Smooth muscle cell (in vitro differentiated cells): Measurements from ENCODE around the gene MST1. TPM values are rescaled to one million over a fixed set of nuclear protein-coding genes. Genes with fewer than 3 reads are reported as not detected.
A peak's percentile ranks its signal among the peaks of the same experiment; 100 is the strongest.

ENCODE experiments used
- DNase-seq: peaks from one replicate; lab custom pipeline; 2025; ENCODE audit not compliant: unreplicated experiment; lab: John Stamatoyannopoulos, UW
- H2AFZ ChIP-seq: fragments of 200-600 bp; sonication (generic); 2 replicates; pipeline ENCODE4 v1.6.0; 2016; ENCODE audit warnings: antibody characterized with exemption, low read depth, mild to moderate bottlenecking
- H3F3A ChIP-seq: fragments of 200-600 bp; sonication (generic); 2 replicates; pipeline ENCODE4 v1.6.0; 2017; ENCODE audit warnings: antibody characterized with exemption, low read depth
- H3K27ac ChIP-seq: fragments of 200-600 bp; sonication (generic); 2 replicates; pipeline ENCODE4 v1.5.1; 2016; ENCODE audit warnings: low read depth, mild to moderate bottlenecking
- H3K27me3 ChIP-seq: fragments of 200-600 bp; sonication (generic); 2 replicates; pipeline ENCODE4 v1.6.1; 2016; ENCODE audit warnings: low read depth, mild to moderate bottlenecking
- H3K36me3 ChIP-seq: fragments of 200-600 bp; sonication (generic); 2 replicates; pipeline ENCODE4 v1.5.1; 2016; ENCODE audit warnings: low read depth
- H3K4me1 ChIP-seq: fragments of 200-600 bp; sonication (generic); 2 replicates; pipeline ENCODE4 v1.5.1; 2016; ENCODE audit warnings: low read depth
- H3K4me2 ChIP-seq: fragments of 200-600 bp; sonication (generic); 2 replicates; pipeline ENCODE4 v1.6.0; 2016; ENCODE audit warnings: mild to moderate bottlenecking
- H3K4me3 ChIP-seq: fragments of 200-600 bp; sonication (generic); 2 replicates; pipeline ENCODE4 v1.5.1; 2016; ENCODE audit warnings: mild to moderate bottlenecking
- H3K79me2 ChIP-seq: fragments of 200-600 bp; sonication (generic); 2 replicates; pipeline ENCODE4 v1.6.0; 2016; ENCODE audit warnings: low read depth, mild to moderate bottlenecking
- H3K9ac ChIP-seq: fragments of 200-600 bp; sonication (generic); 2 replicates; pipeline ENCODE4 v1.6.0; 2016; ENCODE audit warnings: low read depth
- H3K9me3 ChIP-seq: fragments of 200-600 bp; sonication (generic); replicated peaks from 2 replicates; pipeline ENCODE4 v1.5.1; 2016; ENCODE audit warnings: low read depth
- H4K20me1 ChIP-seq: fragments of 200-600 bp; sonication (generic); 2 replicates; pipeline ENCODE4 v1.6.0; 2016; ENCODE audit warnings: low read depth
- CTCF ChIP-seq: fragments of 200-600 bp; sonication (generic); IDR thresholded peaks from 2 replicates; pipeline ENCODE4 v1.5.1; 2017; ENCODE audit warnings: borderline replicate concordance, mild to moderate bottlenecking, antibody characterized with exemption; ENCODE audit not compliant: insufficient read depth, poor library complexity, severe bottlenecking
- WGBS: methylation state at CpG from one replicate; pipeline ENCODE4 v1.1.7; 2016; ENCODE audit warnings: low lambda C conversion rate; 5-methylcytosine and 5-hydroxymethylcytosine counted together
- polyA plus RNA-seq: library from polyadenylated mRNA; unstranded; fragments of >200 nt; fragmentation: Nextera tagmentation; extraction: Ambion mirVana; gene quantifications from 2 replicates; pipeline ENCODE4 v1.2.1, GENCODE V29; 2016
- total RNA-seq: library from RNA; depleted of rRNA; stranded (reverse); fragments of >200 nt; gene quantifications from 2 replicates; pipeline ENCODE4 v1.2.3, GENCODE V29; 2014

Gene MST1
- total and polyA plus RNA-seq, 2 experiments from 2014 or later: 18.7 to 22.9 TPM

- 35% methylated on average over 7 of the region's 17 CpGs for WGBS
- no peaks in the 10 kb centered on the region for H3K27me3 ChIP-seq
- peak overlapping the region; percentile 93 for H3K4me2 ChIP-seq
- H3K9ac ChIP-seq: peak overlapping the region; percentile 89
- no peaks in the 10 kb centered on the region for H3K36me3 ChIP-seq
- H4K20me1 ChIP-seq: peaks cover 3% of the 10 kb centered on the region
- DNase-seq: no peak
- no peaks in the 10 kb centered on the region for H3K9me3 ChIP-seq
- H3K4me1 ChIP-seq: peaks cover 9% of the 10 kb centered on the region
- H3F3A ChIP-seq: peaks cover 6% of the 10 kb centered on the region
- peak overlapping the region; percentile 87 for H3K27ac ChIP-seq
- peak overlapping the region; percentile 92 for H3K4me3 ChIP-seq
- H2AFZ ChIP-seq: peak overlapping the region; percentile 20
- no peaks in the 10 kb centered on the region for H3K79me2 ChIP-seq
- TF ChIP-seq CTCF: no peak
Observed at GRCh38 chr3:49673121-49673714, 16.1 kb downstream of the MST1 start.

GRCh38 chr3:49671291-49672288 is 17.7 kb downstream of the MST1 start:
- Histone ChIP-seq H3K4me3 (no peak overlapping the region), H3K4me2 (no peak overlapping the region), H3K27ac (no peak overlapping the region), H3K27me3 (no peaks in the 10 kb centered on the region), H2AFZ (no peak overlapping the region), H3K79me2 (no peaks in the 10 kb centered on the region), H3K9me3 (no peaks in the 10 kb centered on the region), H3F3A (peaks cover 6% of the 10 kb centered on the region), H3K4me1 (peaks cover 9% of the 10 kb centered on the region), H4K20me1 (peaks cover 3% of the 10 kb centered on the region), H3K36me3 (no peaks in the 10 kb centered on the region), H3K9ac (no peak overlapping the region)
- peak; percentile 86 for TF ChIP-seq CTCF
- no peak for DNase-seq
- WGBS: 52% methylated on average over 11 of the region's 11 CpGs

GRCh38 chr3:49670940-49671290 is 18.4 kb downstream of the MST1 start:
- Histone ChIP-seq H3K4me2 (no peak overlapping the region), H2AFZ (no peak overlapping the region), H3K9me3 (no peaks in the 10 kb centered on the region), H3F3A (peaks cover 6% of the 10 kb centered on the region), H4K20me1 (peaks cover 3% of the 10 kb centered on the region), H3K27ac (no peak overlapping the region), H3K9ac (no peak overlapping the region), H3K4me1 (peaks cover 9% of the 10 kb centered on the region), H3K79me2 (no peaks in the 10 kb centered on the region), H3K4me3 (no peak overlapping the region), H3K27me3 (no peaks in the 10 kb centered on the region), H3K36me3 (no peaks in the 10 kb centered on the region)
- no peak for DNase-seq
- WGBS: 72% methylated on average over 6 of the region's 6 CpGs
- TF ChIP-seq CTCF: no peak
